NCI-H2171 (cell line): ENCODE results near the gene PLIN3.
"Not testable (repeated sequence)": the region's sequence is repeated elsewhere in the genome, so short reads cannot be mapped to it uniquely, and the experiment has no call there.

Experiments
- DNase-seq: peaks from one replicate; lab custom pipeline; 2025; lab: John Stamatoyannopoulos, UW

PLIN3 gene

DNA sequence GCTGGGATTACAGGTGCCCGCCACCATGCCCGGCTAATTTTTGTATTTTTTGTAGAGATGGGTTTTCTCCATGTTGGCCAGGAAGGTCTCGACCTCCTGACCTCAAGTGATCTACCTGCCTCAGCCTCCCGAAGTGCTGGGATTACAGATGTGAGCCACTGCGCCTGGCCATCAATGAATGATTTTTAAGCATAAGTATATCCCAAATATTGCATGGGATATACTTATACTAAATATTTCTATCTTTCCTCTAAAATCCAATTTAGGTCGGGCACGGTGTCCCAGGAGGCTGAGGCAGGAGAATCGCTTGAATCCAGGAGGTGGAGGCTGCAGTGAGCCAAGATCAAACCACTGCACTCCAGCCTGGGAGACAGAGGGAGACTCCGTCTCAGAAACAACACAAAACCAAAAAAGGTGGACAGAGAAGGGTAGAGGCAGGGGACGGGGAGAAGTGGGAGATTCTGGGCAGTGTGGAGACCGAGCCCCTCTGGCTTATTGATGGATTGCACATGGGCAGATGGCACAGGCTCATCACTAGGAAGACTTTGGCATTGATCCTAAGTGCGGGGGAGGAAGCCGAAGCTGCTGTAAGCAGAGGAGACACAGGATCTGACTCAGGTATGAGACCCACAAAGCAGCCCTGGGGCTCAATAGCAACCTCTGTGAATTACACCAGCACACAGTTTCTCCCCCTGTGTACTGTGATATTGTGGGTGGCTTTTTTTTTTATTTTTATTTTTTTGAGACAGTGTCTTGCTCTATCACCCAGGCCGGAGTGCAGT lies 21.8 kb upstream of the PLIN3 start:
- DNase-seq = peak; percentile 64

DNA sequence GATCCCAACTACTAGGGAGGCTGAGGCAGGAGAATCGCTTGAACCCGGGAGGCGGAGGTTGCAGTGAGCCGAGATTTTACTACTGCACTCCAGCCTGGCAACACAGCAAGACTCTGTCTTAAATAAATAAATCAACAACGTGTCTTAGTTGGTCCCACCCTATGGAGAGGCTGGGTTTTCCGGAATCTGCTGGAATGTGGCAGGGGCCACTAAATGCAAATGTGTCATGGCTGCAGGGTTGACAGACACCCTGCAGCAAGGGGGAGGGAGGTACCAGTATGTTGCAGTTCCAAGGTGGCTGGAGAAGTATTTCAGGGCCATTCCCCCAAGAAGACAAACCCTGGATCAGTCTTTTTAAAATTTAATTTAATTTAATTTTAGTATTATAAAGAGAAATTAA lies 20.3 kb upstream of the PLIN3 start:
- not testable (repeated sequence) for DNase-seq

DNA sequence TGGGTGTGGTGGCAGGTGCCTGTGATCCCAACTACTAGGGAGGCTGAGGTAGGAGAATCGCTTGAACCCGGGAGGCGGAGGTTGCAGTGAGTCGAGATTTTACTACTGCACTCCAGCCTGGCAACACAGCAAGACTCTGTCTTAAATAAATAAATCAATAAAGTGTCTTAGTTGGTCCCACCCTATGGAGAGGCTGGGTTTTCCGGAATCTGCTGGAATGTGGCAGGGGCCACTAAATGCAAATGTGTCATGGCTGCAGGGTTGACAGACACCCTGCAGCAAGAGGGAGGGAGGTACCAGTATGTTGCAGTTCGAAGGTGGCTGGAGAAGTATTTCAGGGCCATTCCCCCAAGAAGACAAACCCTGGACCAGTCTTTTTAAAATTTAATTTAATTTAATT lies 17.5 kb upstream of the PLIN3 start:
- DNase-seq = not testable (repeated sequence)

DNA sequence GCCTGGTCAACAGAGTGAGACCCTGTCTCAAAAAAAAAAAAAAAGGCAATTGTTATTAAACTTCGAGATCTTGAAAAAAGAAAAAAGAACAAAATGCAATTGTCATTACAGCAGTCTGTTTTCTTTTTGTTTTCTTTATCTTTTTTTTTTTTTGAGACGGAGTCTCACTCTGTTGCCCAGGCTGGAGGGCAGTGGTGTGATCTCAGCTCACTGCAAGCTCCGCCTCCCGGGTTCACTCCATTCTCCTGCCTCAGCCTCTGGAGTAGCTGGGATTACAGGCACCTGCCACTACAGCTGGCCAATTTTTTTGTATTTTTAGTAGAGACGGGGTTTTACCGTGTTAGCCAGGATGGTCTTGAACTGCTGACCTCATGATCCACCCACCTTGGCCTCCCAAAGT lies 15.4 kb upstream of the PLIN3 start:
- DNase-seq = not testable (repeated sequence)

DNA sequence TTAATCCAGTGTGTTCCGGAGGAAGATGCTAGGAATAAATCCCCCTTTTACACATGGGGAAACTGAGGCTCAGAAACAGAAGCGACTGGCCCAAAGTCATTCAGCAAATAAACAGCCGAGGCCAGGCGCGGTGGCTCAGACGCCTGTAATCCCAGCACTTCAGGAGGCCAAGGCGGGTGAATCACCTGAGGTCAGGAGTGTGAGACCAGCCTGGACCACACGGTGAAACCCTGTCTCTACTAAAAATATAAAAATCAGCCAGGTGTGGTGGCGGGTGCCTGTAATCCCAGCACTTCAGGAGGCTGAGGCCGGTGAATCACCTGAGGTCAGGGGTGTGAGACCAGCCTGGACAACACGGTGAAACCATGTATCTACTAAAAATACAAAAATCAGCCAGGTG lies 11.6 kb upstream of the PLIN3 start:
- DNase-seq = no peak

DNA sequence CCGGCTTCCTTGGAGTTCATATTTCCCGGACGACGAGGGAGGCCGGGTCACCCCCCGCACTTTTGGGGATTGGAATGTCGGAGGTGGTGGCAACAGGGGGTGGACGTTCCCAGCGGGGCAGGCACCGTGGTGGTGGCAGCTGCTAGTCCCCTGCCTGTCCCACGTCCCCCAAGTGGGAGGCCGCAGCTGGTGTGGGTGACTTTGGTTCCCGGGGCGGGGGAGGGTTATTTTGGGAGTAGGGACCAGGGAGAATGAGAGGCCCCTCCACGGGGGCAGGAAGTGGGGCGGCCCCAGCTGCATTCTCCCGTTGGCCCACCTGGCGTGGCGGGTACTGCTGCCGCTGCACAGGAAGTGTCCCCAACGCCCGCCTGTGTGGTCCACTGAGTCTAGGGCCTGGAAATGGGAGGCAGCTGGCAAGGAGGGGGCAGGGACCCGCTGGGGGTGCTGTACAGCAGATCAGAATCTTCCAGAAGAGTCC lies 11.1 kb upstream of the PLIN3 start:
- no peak for DNase-seq

DNA sequence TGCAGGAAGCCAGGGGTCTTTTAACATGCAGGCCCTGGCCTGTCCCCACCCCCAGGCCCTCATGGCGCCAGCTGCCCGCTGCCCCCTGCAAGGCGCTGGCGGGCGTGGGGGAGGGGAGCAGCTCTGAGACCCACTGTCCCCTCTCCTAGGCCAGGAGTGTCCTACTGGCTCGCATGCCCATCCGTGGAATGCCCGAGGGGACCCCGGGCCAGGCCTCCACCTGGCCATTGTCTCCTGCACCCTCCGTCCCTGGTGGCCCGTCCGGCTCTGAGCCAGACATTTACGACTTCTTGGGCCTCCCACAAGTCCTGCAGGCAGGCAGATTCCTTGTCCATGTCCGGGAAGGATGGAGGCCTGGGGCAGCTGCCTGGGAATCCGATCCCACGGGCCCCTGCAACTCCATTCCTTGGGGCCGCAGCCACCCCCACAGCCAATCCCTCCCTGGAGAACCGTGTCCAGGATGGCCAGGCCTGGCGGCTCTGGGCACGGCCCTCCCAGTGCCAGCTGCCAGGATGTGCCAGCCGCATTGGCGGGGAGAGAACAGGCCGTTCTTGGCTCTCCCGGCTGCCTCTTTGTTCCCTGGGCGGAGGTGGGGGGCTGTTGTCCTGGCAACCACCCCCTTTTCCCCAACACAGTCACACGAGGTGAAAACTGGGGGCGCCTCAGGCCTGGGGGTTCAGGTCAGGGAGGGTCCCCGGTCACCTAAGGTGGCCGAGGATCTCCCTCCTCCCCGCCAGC lies 10.5 kb upstream of the PLIN3 start:
- no peak for DNase-seq

DNA sequence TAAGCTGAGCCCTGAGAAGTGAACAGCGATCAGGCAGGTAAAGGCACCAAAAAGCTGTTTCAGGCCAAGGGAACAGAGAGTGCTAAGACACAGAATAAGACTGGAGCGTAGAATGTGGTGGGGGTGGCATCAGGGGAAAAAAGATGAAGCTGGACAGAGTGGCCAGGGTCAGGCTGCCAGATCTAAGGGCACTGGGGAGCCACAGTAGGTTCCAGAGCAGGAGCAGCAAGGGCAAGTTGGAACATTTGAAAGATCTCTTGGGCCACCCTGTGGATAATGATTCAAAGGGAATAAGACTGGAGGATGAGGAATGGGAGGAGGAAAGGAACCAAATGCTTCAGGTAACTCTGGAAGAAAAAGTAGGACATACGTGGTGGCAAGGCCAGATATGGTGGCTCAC lies 6.5 kb upstream of the PLIN3 start:
- no peak for DNase-seq

DNA sequence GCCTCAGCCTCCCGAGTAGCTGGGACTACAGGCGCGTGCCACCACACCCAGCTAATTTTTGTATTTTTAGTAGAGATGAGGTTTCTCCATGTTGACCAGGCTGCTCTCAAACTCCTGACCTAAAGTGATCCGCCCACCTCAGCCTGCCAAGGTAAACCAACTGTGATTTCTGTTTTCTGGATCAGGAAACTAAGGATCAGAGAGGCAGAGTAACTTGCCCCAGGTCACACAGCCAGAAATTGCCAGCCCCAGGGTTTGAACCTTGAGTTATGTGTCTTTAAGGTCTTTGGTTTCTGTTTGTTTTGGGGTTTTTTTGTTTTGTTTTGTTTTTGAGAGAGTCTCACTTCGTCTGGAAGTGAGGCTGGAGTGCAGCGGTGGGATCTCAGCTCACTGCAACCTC lies 4.2 kb upstream of the PLIN3 start:
- DNase-seq = no peak

DNA sequence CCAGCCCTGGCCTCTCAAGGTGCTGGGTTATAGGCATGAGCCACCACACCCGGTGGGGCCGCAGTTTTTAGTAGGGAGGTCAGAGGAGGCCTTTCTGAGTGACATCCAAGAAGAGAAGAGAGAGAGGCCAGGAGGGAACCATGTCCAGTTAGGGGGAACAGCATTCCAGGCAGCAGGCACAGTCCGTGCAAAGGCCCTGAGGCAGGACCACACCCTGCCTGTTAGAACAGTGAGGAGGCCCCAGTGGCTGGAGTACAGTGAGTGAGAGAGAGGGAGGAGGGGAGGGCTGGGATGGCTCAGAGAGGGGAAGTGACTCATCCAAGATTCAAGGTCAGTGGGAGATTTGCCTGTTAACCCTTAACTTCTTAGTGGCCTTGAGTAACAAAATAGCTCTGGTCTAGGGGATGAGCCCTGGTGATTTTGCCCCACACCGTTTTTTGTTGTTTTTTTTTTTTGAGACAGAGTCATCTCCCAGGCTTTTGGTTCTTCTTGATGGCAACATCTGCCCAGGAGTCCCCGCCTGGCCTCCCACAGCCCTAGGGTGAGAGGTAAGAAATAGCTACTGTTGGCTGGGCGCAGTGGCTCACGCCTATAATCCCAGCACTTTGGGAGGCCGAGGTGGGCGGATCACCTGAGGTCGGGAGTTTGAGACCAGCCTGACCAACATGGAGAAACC lies 2.7 kb upstream of the PLIN3 start:
- DNase-seq = no peak

DNA sequence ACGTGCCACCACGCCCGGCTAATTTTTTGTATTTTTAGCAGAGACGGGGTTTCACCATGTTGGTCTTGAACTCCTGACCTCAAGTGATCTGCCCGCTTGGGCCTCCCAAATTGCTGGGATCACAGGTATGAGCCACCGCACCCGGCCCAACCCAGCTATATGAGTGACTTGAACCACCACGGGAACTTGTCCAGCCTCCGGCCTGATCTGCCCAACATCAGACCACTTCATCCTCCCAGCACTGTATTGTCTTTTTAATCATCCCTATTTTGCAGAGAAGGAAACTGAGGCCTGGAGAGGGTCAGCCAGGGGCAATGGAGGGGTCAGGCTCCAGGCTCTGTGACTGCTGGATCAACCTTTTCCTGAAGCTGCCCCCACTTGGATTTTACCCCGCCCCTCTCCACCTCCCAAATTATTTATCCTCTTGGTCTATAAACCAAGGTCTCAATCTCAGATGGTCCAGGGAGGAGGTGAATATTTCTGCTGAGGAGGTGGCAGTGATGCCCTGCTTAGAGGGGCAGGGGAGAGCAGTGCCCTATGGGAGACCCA lies 893 bp upstream of the PLIN3 start:
- DNase-seq = no peak

DNA sequence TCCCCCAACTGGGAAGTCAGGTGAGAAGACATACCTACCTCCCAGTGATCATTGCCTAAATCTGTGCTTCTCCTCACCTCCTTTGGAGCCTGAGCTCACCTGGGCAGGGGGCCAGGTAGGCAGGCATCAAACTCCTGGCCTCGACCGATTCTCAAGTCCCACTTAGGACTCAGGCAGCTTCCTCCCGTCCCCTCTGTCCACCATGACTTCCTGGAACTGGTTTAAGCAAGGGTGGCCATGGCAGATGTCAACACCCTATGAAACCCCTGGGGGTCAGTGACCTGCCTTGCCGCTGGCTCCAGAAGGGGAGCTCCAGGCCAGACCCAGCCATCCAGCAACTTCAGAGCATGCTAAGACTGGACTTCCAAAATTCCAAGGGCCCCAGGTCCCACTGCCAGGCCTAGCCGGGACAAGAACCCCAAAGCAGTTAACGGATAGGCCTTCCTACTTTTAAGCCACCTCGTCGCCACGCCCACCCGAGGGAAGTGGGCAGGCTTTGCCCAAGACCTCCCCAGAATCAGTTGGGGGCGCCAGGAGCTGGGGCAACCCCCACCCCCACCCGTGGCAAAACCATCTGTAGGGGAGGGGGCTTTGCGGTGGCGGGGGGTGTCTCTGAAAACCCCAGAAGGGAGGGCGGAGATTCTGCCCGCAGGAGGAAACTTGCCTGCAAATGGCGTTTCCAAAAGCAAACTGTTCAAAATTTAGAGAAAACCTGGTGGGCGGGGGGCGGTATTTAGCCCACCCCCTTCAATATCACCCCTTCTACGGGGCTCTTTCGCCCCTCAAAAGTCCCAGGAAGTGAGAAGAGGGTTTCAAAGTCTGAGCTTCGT lies 657 bp downstream of the PLIN3 start:
- DNase-seq = no peak

DNA sequence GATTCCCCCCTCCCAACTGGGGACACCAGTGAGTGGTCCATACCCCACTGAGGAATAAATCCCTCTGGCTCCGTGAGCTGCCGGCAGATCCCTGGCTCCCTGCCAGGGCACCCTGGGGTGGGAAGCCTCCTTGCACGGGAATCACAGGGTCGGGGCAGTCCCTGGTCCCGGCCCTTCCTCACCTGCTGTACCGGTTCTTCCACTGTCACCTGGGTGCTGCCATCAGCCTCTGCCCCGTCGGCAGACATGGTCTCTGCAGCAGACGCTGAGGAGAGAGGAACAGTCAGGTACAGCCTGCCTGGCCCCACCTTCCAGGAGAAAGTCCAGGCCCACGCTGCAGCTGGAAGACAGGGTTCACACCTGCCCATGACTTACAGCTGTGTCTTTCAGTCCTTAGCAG lies 6.3 kb downstream of the PLIN3 start:
- no peak for DNase-seq

DNA sequence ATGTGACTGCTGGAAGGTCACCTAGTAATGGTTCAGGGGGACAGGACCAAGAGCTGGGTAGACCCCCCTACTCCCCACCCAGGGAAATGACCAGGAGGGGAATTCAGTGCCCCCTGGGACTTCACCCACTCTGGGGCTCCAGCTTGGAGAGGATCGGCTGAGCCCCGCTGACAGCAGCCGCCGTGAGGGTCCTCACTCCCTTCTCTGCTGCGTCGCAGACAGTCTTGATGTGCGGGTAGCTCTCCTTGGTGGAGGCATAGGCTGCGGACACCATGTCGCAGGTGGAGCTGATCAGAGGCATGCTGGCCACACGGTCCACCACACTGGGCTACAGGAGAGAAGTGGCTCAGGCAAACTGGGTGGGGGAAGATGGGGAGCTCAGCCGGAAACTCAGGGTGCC lies 7.8 kb downstream of the PLIN3 start:
- no peak for DNase-seq

DNA sequence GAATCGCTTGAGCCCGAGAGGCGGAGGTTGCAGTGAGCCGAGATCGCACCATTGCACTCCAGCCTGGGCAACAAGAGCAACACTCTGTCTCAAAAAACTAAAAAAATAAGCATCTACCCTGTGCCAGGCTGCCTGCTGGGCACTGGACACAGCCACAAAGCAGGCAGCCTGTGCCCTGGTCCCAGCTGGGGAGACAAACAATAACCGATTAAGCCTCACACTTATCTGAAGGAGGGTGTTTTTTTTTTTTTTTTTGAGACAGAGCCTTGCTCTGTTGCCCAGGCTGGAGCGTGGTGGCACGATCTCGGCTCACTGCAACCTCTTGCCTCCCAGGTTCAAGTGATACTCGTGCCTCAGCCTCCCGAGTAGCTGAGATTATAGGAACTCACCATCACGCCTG lies 11.0 kb downstream of the PLIN3 start:
- not testable (repeated sequence) for DNase-seq

DNA sequence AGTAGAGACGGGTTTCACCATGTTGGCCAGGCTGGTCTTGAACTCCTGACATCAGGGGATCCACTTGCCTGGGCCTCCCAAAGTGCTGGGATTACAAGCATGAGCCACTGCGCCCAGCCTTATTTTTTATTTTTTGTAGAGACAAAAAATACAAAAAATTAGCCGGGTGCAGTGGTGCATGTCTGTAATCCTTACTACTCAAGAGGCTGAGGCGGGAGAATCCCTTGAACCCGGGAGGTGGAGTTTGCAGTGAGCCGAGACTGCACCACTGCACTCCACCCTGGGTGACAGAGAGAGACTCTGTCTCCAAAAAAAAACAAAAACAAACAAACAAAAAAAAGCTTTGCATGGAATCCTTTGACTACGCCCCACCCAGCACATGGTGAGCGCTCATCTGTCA lies 14.0 kb downstream of the PLIN3 start:
- DNase-seq = peak; percentile 68

DNA sequence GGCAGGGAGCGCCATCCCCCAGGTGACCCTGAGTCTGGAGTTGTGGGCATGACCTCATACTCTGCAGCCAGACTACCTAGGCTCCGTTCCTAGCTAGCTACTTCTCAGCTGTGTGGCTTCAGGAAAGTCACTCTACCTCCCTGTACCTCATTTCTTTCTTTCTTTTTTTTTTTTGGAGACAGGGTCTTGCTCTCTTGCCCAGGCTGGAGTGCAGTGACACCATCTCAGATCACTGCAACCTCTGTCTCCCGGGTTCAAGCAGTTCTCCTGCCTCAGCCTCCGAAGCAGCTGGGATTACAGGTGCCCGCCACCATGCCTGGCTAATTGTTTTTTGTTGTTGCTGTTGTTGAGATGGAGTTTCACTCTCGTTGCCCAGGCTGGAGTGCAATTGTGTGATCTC lies 15.0 kb downstream of the PLIN3 start:
- no peak for DNase-seq

DNA sequence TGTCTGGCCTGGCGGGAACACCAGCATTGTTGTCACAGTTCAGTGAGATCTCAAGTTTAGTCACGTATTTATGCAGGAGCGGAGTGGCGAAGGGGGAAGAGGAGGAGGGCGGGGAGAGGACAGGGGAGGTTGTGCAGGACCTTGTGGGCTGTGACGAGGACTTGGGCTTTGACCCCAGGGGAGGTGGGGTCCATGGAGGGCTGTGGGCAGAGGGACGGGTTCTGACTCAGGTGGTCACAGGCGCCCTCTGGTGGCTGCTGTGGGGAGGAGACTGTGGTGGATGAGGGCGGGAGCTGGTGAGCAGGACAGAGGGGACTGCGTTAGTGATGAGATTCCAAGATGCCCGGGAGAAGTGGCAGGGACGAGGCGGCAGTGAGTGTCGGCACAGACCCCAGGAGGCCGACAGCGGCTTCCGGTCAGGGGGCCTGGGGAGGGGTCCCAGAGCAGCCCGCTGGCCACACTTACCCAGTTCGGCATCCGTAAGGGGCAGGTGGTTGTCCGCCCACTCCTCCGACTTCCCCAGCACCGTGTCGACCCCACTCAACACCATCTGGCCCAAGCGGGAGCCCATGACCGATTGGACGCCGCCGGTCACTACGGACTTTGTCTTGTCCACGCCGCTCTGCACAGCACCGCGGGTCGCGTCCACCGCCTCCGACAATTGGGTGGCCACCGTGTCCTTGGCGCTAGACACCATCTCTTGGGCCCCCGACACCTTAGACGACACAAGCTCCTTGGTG lies 15.7 kb downstream of the PLIN3 start:
- no peak for DNase-seq

DNA sequence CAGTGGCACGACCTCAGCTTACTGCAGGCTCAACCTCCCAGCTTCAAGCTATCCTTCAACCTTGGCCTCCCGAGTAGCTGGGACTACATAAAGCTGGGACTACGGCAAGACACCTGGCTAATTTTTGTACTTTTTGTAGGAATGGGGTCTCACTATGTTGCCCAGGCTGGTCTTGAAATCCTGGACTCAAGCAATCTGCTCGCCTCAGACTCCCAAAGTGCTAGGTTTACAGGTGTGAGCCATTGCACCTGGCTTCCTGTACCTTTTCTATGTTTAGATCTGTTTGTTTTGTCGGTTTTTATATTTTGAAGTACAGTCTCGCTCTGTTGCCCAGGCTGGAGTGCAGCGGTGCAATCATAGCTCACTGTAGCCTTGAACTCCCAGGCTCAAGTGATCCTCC lies 18.4 kb downstream of the PLIN3 start:
- no peak for DNase-seq

DNA sequence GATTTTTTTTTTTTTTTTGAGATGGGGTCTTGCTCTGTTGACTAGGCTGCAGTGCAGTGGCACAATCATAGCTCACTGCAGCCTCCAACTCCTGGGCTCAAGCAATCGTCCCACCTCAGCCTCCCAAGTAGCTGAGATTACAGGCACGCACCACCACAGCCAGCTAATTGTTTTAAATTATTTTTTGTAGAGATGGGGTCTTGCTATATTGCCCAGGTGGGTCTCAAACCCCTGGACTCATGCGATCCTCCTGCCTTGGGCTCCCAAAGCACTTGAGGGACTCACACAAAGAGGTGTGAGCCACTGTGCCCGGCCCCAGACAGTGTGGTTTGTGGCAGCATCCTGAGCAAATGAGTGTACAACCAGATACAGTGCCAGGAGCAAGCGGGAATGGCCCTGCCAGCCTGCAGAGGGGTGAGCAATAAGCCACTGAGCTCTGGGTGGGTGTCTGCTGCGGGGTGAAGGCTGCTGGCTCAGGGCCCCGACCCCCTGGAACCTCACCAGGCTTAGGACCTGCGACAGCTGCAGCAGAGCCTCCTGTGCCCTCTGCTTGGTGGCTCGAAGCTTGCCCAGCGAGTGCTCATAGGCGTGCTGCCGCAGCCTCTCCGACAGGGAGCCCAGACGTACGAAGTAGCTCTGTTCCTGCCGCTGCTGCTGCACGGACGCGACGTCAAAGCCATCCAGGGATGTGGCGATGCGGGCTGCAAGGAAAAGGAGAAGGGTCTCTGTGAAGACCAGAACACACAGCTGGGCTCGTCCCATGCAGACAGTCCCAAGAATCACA lies 20.1 kb downstream of the PLIN3 start:
- no peak for DNase-seq
